HG02642 (cell line): Measurements from ENCODE around the gene UGT1A10.

Experiments
- ATAC-seq: cut with Tn5 transposase; IDR thresholded peaks from one replicate; pipeline ENCODE4 v1.9.1; 2021; ENCODE audit warnings: mild to moderate bottlenecking; ENCODE audit not compliant: unreplicated experiment, poor library complexity

The UGT1A10 gene

GRCh38 chr2:233818639-233819621 lies 182.7 kb downstream of the UGT1A10 start:
- ATAC-seq = no peak

GRCh38 chr2:233819884-233820773 lies 183.9 kb downstream of the UGT1A10 start:
- ATAC-seq = no peak

- ATAC-seq = no peak
Measured at GRCh38 chr2:233820774-233821105, 184.5 kb downstream of the UGT1A10 start.

- ATAC-seq = no peak
Measured at GRCh38 chr2:233821196-233821595, 184.9 kb downstream of the UGT1A10 start.

GRCh38 chr2:233821709-233822100 lies 185.5 kb downstream of the UGT1A10 start:
- ATAC-seq = no peak

- ATAC-seq = no peak
Measured at GRCh38 chr2:233822101-233822771, 186.0 kb downstream of the UGT1A10 start.
